Thymus (tissue), 11 donors: ENCODE measurements around the gene EGFLAM. TPM values are rescaled to one million over a fixed set of nuclear protein-coding genes. Genes with fewer than 3 reads are reported as not detected.

Source experiments
- DNase-seq, 9 donors: peaks; one replicate each; pipeline ENCODE4 v3.0.0-alpha.2; 2013; ENCODE audit warnings: low spot score in 9 of 9, low read depth in 6 of 9, missing footprints in 1 of 9
- H3K27ac ChIP-seq, 2 donors: one replicate each; pipeline ENCODE4 v1.5.1; 2013; ENCODE audit warnings: control low read depth in 1 of 2, low read depth in 1 of 2, low read length in 1 of 2, mild to moderate bottlenecking in 1 of 2, moderate library complexity in 1 of 2
- H3K27me3 ChIP-seq, 2 donors: one replicate each; pipeline ENCODE4 v1.5.1; 2013; ENCODE audit warnings: low read length in 1 of 2; ENCODE audit not compliant: control insufficient read depth in 2 of 2, insufficient read depth in 1 of 2
- H3K36me3 ChIP-seq, 2 donors: one replicate each; pipeline ENCODE4 v1.5.1; 2013; ENCODE audit warnings: low read length in 1 of 2, mild to moderate bottlenecking in 1 of 2, moderate library complexity in 1 of 2; ENCODE audit not compliant: control insufficient read depth in 2 of 2, insufficient read depth in 2 of 2
- H3K4me1 ChIP-seq, 2 donors: one replicate each; pipeline ENCODE4 v1.5.1; 2013; ENCODE audit warnings: low read length in 2 of 2; ENCODE audit not compliant: control insufficient read depth in 2 of 2, insufficient read depth in 2 of 2
- H3K4me3 ChIP-seq, 2 donors: one replicate each; pipeline ENCODE4 v1.5.1; 2013; ENCODE audit warnings: low read length in 2 of 2, control low read depth in 1 of 2, mild to moderate bottlenecking in 1 of 2
- H3K9me3 ChIP-seq, 2 donors: one replicate each; pipeline ENCODE4 v1.5.1; 2013; ENCODE audit warnings: low read length in 1 of 2, mild to moderate bottlenecking in 1 of 2; ENCODE audit not compliant: control insufficient read depth in 2 of 2, insufficient read depth in 1 of 2
- WGBS: extraction: QIAGEN DNeasy Blood & Tissue Kit; methylation state at CpG from one replicate; pipeline ENCODE4 v1.1.7; 2013; 5-methylcytosine and 5-hydroxymethylcytosine counted together
- polyA plus RNA-seq: library from polyadenylated mRNA; stranded (reverse); fragments of 200-250 nt; gene quantifications from one replicate; pipeline ENCODE4 v1.2.3, GENCODE V29; 2013
- total RNA-seq: library from RNA; stranded (reverse); fragments of 120-200 nt; gene quantifications from one replicate; pipeline ENCODE4 v1.2.4, GENCODE V29; 2013
- donor health status: healthy.

Gene EGFLAM
- total and polyA plus RNA-seq, 2 donors: 24.0 to 25.7 TPM

- H3K36me3 ChIP-seq: no peaks in the 10 kb centered on the region
- no peak for DNase-seq
- H3K4me3 ChIP-seq: no peak overlapping the region
- peaks cover 0 to 3% of the 10 kb centered on the region in 2 donors for H3K9me3 ChIP-seq
- H3K4me1 ChIP-seq: no peaks in the 10 kb centered on the region
- no peak overlapping the region for H3K27ac ChIP-seq
- no peaks in the 10 kb centered on the region for H3K27me3 ChIP-seq
- 88% methylated on average over 1 of the region's 1 CpG for WGBS
These were observed 41.2 kb downstream of the EGFLAM start for GRCh38 chr5:38299585-38299984.

- DNase-seq: no peak
- Histone ChIP-seq H3K27me3 (no peaks in the 10 kb centered on the region), H3K4me3 (no peak overlapping the region), H3K36me3 (no peaks in the 10 kb centered on the region), H3K9me3 (peaks cover 0 to 6% of the 10 kb centered on the region in 2 donors), H3K27ac (no peak overlapping the region), H3K4me1 (no peaks in the 10 kb centered on the region)
- WGBS: 96% methylated on average over 2 of the region's 2 CpGs
These were observed 46.8 kb downstream of the EGFLAM start for GRCh38 chr5:38305148-38305547.

GRCh38 chr5:38307845-38308244 is 49.5 kb downstream of the EGFLAM start:
- H3K27ac ChIP-seq: no peak overlapping the region
- WGBS: 96% methylated on average over 1 of the region's 1 CpG
- H3K9me3 ChIP-seq: peaks cover 0 to 6% of the 10 kb centered on the region in 2 donors
- no peaks in the 10 kb centered on the region for H3K36me3 ChIP-seq
- no peaks in the 10 kb centered on the region for H3K27me3 ChIP-seq
- no peak overlapping the region for H3K4me3 ChIP-seq
- DNase-seq: no peak
- H3K4me1 ChIP-seq: no peaks in the 10 kb centered on the region

GRCh38 chr5:38316544-38317224 is 58.3 kb downstream of the EGFLAM start:
- no peaks in the 10 kb centered on the region for H3K27me3 ChIP-seq
- 75% methylated on average over 6 of the region's 6 CpGs for WGBS

GRCh38 chr5:38317868-38318267 is 59.5 kb downstream of the EGFLAM start:
- no peak for DNase-seq
- H3K4me1 ChIP-seq: no peaks in the 10 kb centered on the region
- H3K36me3 ChIP-seq: no peaks in the 10 kb centered on the region
- H3K4me3 ChIP-seq: no peak overlapping the region
- no peaks in the 10 kb centered on the region for H3K27me3 ChIP-seq
- WGBS: 84% methylated on average over 3 of the region's 3 CpGs
- no peak overlapping the region for H3K27ac ChIP-seq
- H3K9me3 ChIP-seq: no peaks in the 10 kb centered on the region

More at GRCh38 chr5:38316544-38317224, 58.3 kb downstream of the EGFLAM start:
- Histone ChIP-seq H3K9me3 (no peaks in the 10 kb centered on the region), H3K27ac (no peak overlapping the region), H3K36me3 (no peaks in the 10 kb centered on the region), H3K4me1 (no peaks in the 10 kb centered on the region), H3K4me3 (no peak overlapping the region)
- DNase-seq: no peak

GRCh38 chr5:38319491-38319890 is 61.1 kb downstream of the EGFLAM start:
- H3K27ac ChIP-seq: no peak overlapping the region
- WGBS: 92% methylated on average over 3 of the region's 3 CpGs
- H3K4me3 ChIP-seq: no peak overlapping the region
- no peaks in the 10 kb centered on the region for H3K36me3 ChIP-seq
- no peaks in the 10 kb centered on the region for H3K9me3 ChIP-seq
- H3K27me3 ChIP-seq: no peaks in the 10 kb centered on the region
- H3K4me1 ChIP-seq: no peaks in the 10 kb centered on the region
- no peak for DNase-seq

GRCh38 chr5:38321978-38322377 is 63.6 kb downstream of the EGFLAM start:
- Histone ChIP-seq H3K9me3 (no peaks in the 10 kb centered on the region), H3K4me3 (no peak overlapping the region), H3K27me3 (no peaks in the 10 kb centered on the region), H3K4me1 (no peaks in the 10 kb centered on the region), H3K27ac (no peak overlapping the region), H3K36me3 (no peaks in the 10 kb centered on the region)
- no peak for DNase-seq
- WGBS: 84% methylated on average over 7 of the region's 7 CpGs

- WGBS: 90% methylated on average over 9 of the region's 9 CpGs
- H3K27ac ChIP-seq: no peak overlapping the region
- H3K27me3 ChIP-seq: no peaks in the 10 kb centered on the region
- no peak overlapping the region for H3K4me3 ChIP-seq
- no peak for DNase-seq
- no peaks in the 10 kb centered on the region for H3K36me3 ChIP-seq
- no peaks in the 10 kb centered on the region for H3K9me3 ChIP-seq
- H3K4me1 ChIP-seq: no peaks in the 10 kb centered on the region
These were observed 65.4 kb downstream of the EGFLAM start for GRCh38 chr5:38323645-38324295.

- Histone ChIP-seq H3K27me3 (no peaks in the 10 kb centered on the region), H3K4me1 (no peaks in the 10 kb centered on the region), H3K4me3 (no peak overlapping the region), H3K36me3 (no peaks in the 10 kb centered on the region), H3K27ac (no peak overlapping the region), H3K9me3 (no peaks in the 10 kb centered on the region)
- 79% methylated on average over 5 of the region's 5 CpGs for WGBS
- DNase-seq: no peak
These were observed 70.9 kb downstream of the EGFLAM start for GRCh38 chr5:38329132-38329715.
